Measurements from ENCODE around the gene SAMMSON.

Gene SAMMSON

DNA sequence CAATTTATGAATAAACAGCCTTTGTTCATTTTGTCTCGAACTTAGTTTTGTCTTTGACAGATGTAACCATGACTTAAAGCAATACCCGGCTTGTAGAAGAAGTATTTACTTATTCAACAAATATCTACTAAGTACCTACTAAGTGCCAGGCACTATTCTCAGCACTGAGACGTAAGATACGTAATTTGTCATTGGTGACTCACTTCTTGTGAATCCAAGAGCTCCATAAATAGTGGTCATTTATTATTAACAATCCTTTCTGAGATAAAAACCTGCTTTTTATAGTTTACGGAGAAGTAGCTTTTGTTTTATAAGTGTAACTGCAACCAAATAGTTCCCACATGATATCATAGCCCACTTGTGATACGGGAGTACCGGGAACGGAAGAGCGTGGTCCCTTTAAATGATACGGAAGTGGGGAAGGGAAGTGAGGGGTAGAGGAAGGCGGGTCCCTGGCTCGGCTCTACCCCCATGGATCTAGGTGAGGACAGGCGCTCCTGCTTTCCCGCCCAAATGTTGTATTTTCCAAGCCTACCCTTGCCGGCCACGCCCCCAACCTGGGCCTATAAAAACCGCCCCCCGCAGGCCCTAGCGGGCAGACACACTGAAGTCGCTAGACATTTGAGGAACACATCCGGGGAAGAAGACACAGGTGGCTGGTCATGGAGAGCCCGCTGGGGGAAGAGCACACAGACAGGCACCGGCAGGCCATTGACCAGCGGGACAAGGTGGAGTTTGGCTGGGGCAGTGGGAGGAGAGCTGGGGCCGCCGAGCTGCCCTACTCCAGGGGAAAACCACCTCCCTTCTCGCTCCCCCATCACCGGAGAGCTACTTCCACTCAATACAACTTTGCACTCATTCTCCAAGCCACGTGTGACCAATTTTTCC lies at the start of gene SAMMSON:
TSS of gene SAMMSON (plus strand) at position 594 of the 888 bp plus-strand sequence.
- no peak within 1 kb of the TSS for H3K4me3 ChIP-seq (ENCODE audit: low read depth, low read length)
- no peak for DNase-seq (ENCODE audit: low read depth)

DNA sequence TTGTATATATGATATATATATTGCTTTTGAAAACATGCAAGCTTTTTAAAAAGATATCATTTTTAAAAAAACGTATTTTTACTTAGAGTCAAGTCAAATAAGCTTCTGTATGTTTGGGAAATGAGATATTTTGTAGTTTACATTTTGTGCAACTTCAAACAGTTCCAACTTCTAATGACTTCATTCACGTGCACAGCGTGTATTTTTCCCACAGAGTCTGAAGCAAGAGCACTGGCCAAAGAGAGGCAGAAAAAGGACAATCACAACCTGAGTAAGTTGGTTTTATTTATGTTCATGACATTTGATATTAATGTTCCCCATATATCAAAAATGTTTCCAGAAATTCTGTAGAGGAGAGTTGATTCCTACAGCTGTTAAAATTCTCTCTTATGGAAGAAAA lies 47.9 kb upstream of the SAMMSON start:
- no peak overlapping the region for H3K4me3 ChIP-seq (ENCODE audit: low read depth, low read length)
- no peak for DNase-seq (ENCODE audit: low read depth)

GRCh38 chr3:69959581-69959980 lies 40.0 kb upstream of the SAMMSON start:
- no peak overlapping the region for H3K4me3 ChIP-seq (ENCODE audit: low read depth, low read length)
- no peak for DNase-seq (ENCODE audit: low read depth)

DNA sequence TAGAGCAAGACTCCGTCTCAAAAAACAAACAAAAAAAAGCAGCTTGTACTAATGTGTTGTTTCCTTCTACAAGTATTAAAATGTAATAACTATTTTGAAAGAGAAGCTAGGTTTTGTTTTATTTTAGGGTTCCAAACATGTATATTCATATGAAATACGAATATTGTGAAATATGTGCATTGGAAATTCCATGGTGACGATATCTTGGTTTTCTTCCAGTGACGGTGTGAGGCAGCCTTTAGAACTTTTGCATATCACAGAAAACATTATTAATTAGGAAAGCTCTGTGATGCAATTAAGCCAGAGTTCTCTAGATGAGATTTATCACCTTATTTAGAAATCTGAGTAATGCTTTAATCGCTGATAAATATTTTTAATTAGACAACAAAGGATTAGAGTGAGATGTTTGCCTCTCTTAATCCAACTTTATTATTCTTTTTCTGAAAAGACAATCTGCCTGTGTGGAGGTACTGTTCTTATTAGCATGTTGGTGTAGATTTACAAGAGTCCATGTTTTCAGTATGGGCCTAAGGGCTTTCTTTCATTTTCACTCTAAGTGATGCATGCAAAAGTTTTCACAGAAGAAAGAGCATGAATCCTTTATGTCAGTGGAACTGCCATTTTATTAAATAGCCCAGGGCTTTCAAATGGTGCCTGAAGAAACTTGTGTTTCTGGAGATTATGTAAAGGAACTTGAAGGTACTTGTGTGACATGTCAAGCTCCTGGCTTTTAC lies 37.7 kb upstream of the SAMMSON start:
- no peak for DNase-seq (ENCODE audit: low read depth)
- H3K4me3 ChIP-seq (ENCODE audit: low read depth, low read length): no peak overlapping the region

DNA sequence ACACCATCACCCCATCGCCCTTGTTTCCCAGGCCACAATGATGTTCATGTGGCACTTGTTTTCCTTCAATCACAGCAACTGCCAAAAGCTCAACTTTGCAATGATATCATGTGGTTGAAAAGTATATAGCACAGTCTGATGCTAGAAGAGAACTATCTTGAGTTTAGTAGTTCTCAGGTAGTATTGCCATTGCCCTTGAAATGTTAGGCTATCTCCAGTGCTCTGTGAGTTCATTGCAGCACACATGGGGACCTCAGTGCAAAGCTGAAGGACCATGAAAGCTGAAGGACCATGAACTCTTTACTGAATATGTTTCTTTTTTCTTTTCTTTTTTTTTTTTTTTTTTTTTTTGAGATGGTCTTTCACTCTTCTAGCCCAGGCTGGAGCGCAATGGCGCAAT lies 35.9 kb upstream of the SAMMSON start:
- H3K4me3 ChIP-seq (ENCODE audit: low read depth, low read length): no peak overlapping the region
- no peak for DNase-seq (ENCODE audit: low read depth)

- no peak for DNase-seq (ENCODE audit: low read depth)
- no peak overlapping the region for H3K4me3 ChIP-seq (ENCODE audit: low read depth, low read length)
Observed at GRCh38 chr3:69967156-69967555, 32.4 kb upstream of the SAMMSON start.

DNA sequence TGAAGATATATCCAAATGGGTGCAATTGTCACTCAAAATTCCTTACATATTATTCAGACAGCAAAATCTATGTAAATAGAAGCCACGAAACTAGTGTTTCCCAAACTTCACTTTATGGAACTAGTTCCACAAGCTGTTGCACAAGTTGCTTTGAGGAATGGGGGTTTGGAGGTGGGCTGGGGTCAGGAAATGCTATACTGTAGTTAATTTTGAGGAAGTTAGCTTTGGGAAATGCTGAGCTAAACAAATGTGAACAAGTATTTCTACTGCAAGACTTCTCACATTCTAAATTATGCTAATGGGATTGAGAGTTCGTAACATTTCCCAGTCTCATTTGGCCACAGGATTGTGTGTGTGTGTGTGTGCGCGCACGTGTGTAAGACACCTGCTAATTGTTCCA lies 28.7 kb upstream of the SAMMSON start:
- no peak for DNase-seq (ENCODE audit: low read depth)
- no peak overlapping the region for H3K4me3 ChIP-seq (ENCODE audit: low read depth, low read length)

- DNase-seq (ENCODE audit: low read depth): no peak
- no peak overlapping the region for H3K4me3 ChIP-seq (ENCODE audit: low read depth, low read length)
Observed at GRCh38 chr3:69972672-69973071, 26.9 kb upstream of the SAMMSON start.

- DNase-seq (ENCODE audit: low read depth): no peak
- H3K4me3 ChIP-seq (ENCODE audit: low read depth, low read length): no peak overlapping the region
Observed at GRCh38 chr3:69976021-69976420, 23.5 kb upstream of the SAMMSON start.

GRCh38 chr3:69983546-69984265 lies 15.8 kb upstream of the SAMMSON start:
- no peak overlapping the region for H3K4me3 ChIP-seq (ENCODE audit: low read depth, low read length)
- DNase-seq (ENCODE audit: low read depth): no peak

DNA sequence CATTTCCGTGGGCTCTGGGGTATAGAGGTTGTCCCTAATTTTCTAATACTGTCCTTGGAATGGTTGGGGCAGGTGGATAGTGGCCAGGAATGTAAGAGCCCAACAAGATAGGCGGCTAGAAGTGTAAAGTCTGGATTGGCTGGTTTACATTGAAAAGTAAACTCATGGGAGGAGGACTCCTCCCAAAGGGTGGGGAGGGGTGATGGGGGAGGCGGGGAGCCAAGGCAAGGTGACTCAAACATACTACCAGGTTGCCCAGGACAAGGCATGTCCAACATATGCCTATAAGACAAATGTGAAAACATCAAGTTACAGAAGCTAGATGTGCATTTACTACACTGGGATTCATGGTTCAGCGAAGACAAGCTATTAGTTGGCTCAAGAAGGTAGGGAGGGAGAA lies 14.3 kb upstream of the SAMMSON start:
- H3K4me3 ChIP-seq (ENCODE audit: low read depth, low read length): no peak overlapping the region
- no peak for DNase-seq (ENCODE audit: low read depth)

DNA sequence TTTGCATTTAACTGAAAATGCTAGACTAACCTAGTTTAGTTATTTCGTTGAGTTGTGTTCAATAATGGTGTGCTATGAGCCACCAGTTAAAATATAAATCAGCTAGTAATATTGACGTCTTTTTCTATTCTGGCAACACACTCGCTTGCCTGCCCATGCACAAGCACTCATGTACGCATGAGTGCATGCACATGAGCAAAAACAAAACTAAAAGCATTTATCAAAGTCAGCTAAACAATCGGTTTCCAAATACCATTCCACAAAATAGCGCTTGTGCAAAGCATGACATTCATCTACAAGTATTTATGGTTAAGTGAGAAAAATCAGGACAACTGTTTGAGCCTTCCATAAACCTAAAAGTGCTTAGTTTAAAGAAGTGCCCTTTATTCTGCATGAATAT lies 13.1 kb upstream of the SAMMSON start:
- no peak for DNase-seq (ENCODE audit: low read depth)

DNA sequence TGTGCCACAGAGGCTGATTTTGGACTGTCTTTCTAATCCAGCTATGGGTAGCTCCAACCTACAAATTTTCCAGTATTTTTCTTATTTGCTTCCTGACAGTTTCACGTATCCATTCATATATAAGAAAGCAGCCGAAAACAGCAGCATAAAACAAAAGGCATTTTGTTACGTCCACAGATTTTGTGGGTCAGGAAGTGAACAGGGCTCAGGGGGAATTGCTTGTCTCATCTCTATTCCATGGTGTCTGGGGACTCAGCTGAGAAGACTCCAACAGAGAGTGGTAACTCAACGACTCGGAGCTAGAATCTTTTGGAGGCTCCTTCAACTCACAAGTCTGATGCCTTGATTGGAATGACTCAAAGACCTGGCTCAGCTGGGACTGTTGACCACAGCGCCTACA lies 11.7 kb upstream of the SAMMSON start:
- H3K4me3 ChIP-seq (ENCODE audit: low read depth, low read length): no peak overlapping the region
- DNase-seq (ENCODE audit: low read depth): no peak

More for the DNA sequence above, 13.1 kb upstream of the SAMMSON start:
- H3K4me3 ChIP-seq (ENCODE audit: low read depth, low read length): no peak overlapping the region

- no peak overlapping the region for H3K4me3 ChIP-seq (ENCODE audit: low read depth, low read length)
- no peak for DNase-seq (ENCODE audit: low read depth)
Observed at GRCh38 chr3:69993757-69994156, 5.8 kb upstream of the SAMMSON start.

GRCh38 chr3:69994919-69995318 lies 4.6 kb upstream of the SAMMSON start:
- no peak overlapping the region for H3K4me3 ChIP-seq (ENCODE audit: low read depth, low read length)
- no peak for DNase-seq (ENCODE audit: low read depth)

DNA sequence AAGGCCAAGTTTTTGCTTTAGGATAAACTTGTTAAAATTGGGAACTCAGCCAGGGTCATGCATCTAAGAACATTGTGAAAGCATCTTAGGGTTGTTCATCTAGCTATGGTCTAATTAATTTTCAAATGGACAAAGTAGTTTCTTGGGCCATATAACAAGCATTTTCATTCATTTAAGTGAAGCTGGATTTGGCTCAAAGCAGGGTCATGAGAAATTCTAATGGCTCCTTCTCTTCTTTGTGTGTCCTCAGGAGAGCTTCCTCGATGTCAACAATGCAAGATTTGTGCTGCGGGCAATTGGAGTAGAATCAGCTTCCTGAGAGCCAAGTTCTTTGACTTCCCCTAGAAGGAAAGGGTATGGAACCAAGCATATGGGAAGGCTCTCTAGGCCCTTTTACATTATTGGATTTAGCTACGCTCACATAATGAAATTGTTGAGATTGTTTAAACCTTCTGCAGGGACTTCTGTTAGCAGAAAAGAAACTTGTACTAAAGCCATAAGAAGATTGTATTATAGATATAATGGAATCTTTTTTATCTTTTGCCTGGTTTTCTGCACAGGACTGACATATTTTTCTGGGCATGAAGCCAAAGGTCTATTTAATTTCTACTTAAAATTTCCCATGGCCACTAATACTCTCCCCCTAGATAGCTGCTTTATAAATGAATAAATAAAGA lies 1.8 kb upstream of the SAMMSON start:
- H3K4me3 ChIP-seq (ENCODE audit: low read depth, low read length): no peak overlapping the region
- DNase-seq (ENCODE audit: low read depth): no peak

GRCh38 chr3:69998759-69999139 lies 784 bp upstream of the SAMMSON start:
- no peak for DNase-seq (ENCODE audit: low read depth)
- H3K4me3 ChIP-seq (ENCODE audit: low read depth, low read length): no peak overlapping the region

- no peak overlapping the region for H3K4me3 ChIP-seq (ENCODE audit: low read depth, low read length)
- DNase-seq (ENCODE audit: low read depth): no peak
Observed at GRCh38 chr3:70000028-70000410, 486 bp downstream of the SAMMSON start.

DNA sequence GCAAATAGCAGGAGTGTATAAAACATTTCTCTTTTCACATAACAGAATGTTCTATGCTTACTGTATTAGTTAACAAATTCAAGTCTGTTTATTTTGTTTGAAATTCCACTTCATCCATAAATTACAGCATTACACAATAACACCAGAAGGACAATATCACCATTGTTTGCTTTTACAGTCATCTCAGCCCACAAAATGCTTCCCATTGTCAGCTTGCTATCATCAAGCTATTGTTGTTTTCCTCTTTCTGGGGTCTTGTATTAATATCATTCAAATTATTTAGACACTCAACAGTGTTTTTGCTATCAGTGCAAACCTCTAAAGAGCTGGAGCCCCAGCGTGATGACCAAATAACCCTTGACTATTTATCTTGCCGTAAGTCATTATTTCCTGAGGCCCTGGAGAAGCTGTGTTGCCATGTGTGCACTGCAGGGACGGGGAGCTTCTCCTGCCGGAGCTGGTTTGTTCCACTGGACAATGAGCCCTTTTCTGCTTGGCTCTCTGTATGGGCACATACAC lies 1.1 kb downstream of the SAMMSON start:
- no peak for DNase-seq (ENCODE audit: low read depth)

More for the DNA sequence above, 1.1 kb downstream of the SAMMSON start:
- H3K4me3 ChIP-seq (ENCODE audit: low read depth, low read length): no peak overlapping the region
